ENCODE results near the gene EIF4G2.

Gene EIF4G2

DNA sequence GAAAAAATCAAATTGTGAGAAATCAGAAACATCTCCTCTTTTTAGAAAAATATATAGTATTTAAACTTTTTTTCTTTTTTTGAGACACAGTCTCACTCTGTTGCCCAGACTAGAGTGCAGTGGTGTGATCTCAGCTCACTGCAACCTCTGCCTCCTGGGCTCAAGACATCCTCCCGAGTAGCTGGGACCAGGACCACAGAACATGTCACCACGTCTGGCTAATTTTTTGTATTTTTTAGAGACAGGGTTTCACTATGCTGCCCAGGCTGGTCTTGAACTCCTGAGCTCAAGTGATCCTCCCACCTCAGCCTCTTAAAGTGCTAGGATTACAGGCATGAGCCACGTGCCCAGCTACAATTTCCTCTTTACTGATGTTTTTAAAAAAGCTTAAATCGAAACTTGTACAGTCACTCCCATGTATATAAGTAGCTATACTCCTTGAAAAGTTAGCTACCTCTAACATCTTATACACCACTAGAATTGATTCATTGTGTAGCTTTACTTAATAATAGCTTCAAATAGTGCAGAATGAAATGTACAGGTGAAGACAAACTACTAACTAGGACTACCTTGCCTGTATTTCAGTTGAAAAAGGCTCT is 10.3 kb downstream of the EIF4G2 start:
- no peak for DNase-seq (ENCODE audit: low read depth in 1 of 2, low spot score in 1 of 2)
- in situ Hi-C loops (cut with HindIII; ENCODE audit: low pct_unique_long_range_greater_than_20kb, low sequenced_read_pairs): no loop called here
- no peak for TF ChIP-seq JUND (IDR thresholded peaks at IDR 0.05; ENCODE audit: low read depth)

DNA sequence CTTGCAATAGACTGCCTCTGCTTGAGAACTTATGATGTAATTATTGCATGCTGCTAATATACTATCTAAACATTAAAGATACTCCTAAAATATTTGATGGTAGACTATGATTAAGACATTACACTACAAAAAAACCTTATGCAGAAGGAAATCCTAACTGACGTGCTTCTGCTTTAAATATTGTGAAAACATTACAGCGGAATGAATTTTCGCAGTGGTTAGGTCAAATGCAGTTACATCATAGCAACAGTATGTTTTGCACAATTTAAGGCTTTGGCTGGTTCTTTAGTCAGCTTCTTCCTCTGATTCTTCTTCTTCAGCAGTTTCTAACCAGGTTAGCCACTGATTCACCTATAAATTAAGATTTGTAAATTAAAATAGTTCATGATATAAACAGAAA is 11.2 kb downstream of the EIF4G2 start:
- DNase-seq (ENCODE audit: low read depth in 1 of 2, low spot score in 1 of 2): no peak
- in situ Hi-C loops (cut with HindIII; ENCODE audit: low pct_unique_long_range_greater_than_20kb, low sequenced_read_pairs): no loop called here
- TF ChIP-seq JUND (IDR thresholded peaks at IDR 0.05; ENCODE audit: low read depth): no peak

DNA sequence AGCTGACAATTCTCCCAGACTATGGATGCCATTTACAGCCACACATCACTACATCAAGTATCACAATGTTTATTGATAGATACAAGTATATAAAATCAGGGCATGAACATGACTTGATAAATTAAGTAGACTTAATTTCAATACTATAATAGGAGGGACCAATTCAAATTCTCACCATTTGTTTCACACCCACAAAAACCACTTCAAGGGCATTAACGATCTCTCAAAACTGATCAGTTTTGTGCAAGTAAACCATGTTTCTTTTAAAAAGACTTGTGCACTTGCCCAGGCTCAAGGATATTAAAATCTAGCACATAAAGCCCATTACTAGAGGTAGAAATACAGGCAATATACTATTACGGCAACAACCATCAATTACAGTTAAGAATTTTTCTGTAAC is 11.7 kb downstream of the EIF4G2 start:
- in situ Hi-C loops (cut with HindIII; ENCODE audit: low pct_unique_long_range_greater_than_20kb, low sequenced_read_pairs): no loop called here
- TF ChIP-seq JUND (IDR thresholded peaks at IDR 0.05; ENCODE audit: low read depth): no peak
- no peak for DNase-seq (ENCODE audit: low read depth in 1 of 2, low spot score in 1 of 2)

DNA sequence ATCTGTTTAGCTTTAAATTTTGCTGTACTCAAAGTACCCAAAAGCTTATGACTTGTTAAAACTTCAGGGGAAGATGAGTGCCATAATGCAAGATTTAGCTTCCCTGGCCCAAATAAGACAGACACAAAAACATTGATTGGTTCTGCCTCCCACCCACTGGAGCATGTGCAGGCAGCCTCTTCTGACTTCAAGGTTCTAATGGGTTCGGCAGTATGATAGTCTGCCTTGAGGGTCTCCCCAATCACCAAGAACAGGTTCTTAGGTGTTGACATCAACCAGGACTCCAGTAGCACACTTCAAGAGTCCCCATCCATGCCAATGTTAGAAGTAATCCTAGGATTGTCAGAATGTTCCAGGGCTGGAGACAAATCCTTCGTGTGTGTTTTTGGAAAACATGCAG is 12.5 kb downstream of the EIF4G2 start:
- no peak for DNase-seq (ENCODE audit: low read depth in 1 of 2, low spot score in 1 of 2)
- TF ChIP-seq JUND (IDR thresholded peaks at IDR 0.05; ENCODE audit: low read depth): no peak
- in situ Hi-C loops (cut with HindIII; ENCODE audit: low pct_unique_long_range_greater_than_20kb, low sequenced_read_pairs): no loop called here

DNA sequence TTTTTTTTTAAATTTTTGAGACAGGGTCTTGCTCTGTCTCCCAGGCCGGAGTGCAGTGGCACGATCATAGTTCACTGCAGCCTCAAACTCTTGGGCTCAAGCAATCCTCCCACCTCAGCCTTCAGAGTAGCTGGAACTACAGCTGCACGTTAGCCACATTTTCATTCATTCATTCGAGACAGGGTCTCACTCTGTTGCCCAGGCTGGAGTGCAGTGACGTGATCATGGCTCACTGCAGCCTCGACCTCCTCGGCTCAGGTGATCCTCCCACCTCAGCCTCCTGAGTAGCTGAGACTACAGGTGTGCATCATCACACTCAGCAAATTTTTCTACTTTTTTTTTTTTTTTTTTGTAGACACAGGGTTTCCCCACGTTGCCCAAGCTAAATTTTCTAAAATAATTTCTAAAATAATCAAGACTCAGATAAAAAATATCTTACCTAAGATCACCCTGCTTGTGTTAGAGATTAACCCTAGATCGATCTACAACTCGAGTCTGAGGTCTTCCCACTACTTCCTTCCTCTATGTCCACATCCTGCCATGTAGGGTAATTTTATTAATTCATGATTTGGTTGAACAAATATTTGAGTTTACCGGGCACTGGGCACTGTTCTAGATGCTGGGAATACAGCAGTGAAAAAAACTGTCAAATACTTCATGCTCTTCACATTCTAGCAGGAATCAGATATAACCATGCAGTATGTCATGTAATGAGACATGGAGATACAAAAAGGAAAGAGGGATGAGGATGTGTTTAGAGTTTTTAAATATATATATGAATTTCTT is 15.1 kb downstream of the EIF4G2 start:
- TF ChIP-seq JUND (IDR thresholded peaks at IDR 0.05; ENCODE audit: low read depth): no peak
- DNase-seq (ENCODE audit: low read depth in 1 of 2, low spot score in 1 of 2): no peak
- in situ Hi-C loops (cut with HindIII; ENCODE audit: low pct_unique_long_range_greater_than_20kb, low sequenced_read_pairs): no loop called here

DNA sequence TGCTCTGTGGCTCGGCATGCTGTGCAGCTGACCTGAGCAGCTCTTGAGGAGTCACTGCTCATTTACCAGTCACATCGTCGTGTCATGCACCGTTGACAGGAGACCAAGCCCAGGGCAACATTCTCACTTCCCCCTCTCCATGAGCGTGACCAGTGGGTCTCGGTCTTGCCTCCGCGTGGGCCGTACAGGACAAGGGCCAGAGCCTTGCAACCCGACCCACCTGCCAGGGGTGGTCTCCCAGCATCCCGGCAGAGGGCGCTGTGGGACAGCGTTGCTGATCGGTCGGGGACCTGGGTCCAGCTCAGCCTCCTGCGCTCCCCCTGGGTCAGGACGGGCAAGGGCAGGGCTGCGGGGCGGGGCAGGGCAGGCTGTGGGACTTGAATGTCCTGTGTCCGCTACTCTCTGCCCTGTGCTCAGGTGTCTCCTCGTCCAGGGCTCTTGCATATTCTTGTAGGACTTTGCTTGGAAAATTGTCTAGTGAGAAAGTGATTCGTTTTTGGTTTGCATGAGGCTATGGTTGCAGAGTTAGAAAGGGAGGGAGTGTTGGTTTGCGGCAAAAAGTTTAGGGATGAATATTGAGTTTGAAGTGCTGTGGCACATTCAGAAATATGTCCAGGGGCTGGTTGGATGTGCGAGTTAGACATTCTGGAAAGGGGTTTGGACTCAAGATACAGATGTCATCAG is 16.2 kb downstream of the EIF4G2 start:
- in situ Hi-C loops (cut with HindIII; ENCODE audit: low pct_unique_long_range_greater_than_20kb, low sequenced_read_pairs): no loop called here
- TF ChIP-seq JUND (IDR thresholded peaks at IDR 0.05; ENCODE audit: low read depth): no peak
- DNase-seq (ENCODE audit: low read depth in 1 of 2, low spot score in 1 of 2): peak; percentile 34 to 88

DNA sequence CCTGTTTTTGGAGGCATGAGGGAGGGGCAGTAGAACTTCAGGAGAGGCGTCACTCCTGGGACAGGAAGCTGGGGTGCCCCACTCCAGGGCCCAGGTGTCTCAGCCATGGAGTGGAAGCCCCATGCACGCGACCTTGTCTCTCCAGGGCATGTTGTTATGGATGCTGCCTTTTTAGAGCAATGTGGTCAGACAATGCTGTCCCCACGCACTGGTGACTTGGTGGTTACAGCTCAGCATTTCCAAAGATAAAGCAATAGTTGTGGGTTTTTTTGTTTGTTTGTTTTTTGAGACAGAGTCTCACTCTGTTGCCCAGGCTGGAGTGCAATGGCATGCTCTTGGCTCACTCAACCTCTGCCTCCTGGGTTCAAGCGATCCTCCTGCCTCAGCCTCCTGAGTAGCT is 22.3 kb downstream of the EIF4G2 start:
- no peak for DNase-seq (ENCODE audit: low read depth in 1 of 2, low spot score in 1 of 2)
- in situ Hi-C loops (cut with HindIII; ENCODE audit: low pct_unique_long_range_greater_than_20kb, low sequenced_read_pairs): no loop called here
- no peak for TF ChIP-seq JUND (IDR thresholded peaks at IDR 0.05; ENCODE audit: low read depth)

DNA sequence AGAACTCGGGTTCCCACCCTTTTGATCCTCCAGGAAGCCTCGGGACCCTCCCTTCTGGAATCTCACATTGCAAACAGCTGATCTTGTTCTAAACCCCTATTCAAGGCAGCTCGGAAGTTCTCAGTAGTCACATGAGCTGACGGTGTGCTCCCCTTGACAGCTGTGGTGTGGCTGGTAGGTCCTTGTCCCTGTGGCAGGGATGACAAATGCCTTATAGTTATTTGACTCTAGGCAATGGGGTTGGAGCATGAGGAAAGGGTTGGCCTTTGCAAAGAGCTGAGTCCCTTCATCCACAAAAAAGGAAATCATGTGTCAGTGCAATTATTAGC is 23.6 kb downstream of the EIF4G2 start:
- in situ Hi-C loops (cut with HindIII; ENCODE audit: low pct_unique_long_range_greater_than_20kb, low sequenced_read_pairs): no loop called here

DNA sequence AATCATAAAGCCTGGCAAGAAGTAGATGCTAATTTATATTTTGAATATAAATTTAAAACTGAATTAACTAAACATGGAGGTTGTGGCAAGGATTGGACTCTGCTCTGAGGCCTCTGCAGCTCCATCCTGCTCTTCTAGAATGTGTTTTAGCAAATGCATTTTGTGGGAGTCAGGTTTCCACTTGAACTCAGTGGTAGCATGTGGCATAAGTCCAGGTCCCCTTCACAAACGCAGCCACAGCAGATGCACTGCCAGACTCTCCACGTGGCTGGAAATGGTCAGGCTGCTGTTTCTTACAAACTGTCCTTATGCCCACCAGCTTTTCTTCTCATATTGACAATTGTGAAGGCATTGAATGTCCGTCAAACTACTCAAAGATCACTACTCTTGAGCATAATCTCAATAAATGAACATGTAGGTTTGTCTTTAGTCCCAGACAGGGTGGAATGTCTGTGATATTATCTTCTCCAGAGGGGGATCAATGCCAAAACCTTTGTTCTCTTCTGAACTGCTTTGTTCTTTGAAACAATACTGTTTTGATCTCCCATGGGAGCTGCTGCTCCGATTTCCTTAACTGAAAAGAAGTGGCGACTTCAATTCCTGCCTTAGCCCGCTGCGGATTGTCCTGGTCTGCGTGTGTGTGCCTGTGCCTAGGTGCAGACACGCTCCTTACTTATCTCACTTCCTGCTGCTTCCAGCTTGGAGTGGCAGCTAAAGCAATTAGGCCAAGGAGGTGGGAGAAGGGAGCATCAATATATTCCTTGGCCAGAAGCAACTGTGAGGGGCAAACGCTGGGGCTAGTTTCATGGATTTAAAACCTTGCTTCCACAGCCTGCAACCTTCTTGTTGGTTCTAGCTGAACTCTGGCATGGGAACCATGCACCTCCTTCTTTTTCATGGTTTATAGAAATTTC is 24.2 kb downstream of the EIF4G2 start:
- in situ Hi-C loops (cut with HindIII; ENCODE audit: low pct_unique_long_range_greater_than_20kb, low sequenced_read_pairs): no loop called here
- DNase-seq (ENCODE audit: low read depth in 1 of 2, low spot score in 1 of 2): no peak

More for the DNA sequence above, 23.6 kb downstream of the EIF4G2 start:
- no peak for TF ChIP-seq JUND (IDR thresholded peaks at IDR 0.05; ENCODE audit: low read depth)
- DNase-seq (ENCODE audit: low read depth in 1 of 2, low spot score in 1 of 2): no peak

DNA sequence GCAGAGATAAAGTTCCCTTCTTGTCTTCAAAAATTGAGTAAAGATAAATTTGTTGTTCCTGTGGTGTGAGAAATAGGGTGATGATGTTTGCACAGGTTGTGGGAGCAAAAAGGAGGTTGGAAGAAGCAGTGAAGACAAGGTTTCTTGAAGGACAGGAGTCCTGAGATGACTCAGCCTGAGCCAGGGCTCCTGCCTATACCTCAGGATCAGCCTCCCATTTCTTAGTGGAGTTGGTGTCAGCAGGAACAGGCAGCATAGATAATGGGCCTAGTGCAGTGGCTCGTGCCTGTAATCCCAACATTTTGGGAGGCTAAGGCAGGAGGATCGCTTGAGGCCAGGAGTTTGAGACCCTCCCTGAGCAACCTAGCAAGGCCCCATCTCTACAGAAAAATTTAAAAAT is 28.7 kb downstream of the EIF4G2 start:
- TF ChIP-seq JUND (IDR thresholded peaks at IDR 0.05; ENCODE audit: low read depth): no peak
- in situ Hi-C loops (cut with HindIII; ENCODE audit: low pct_unique_long_range_greater_than_20kb, low sequenced_read_pairs): no loop called here
- no peak for DNase-seq (ENCODE audit: low read depth in 1 of 2, low spot score in 1 of 2)

More for the DNA sequence above, 24.2 kb downstream of the EIF4G2 start:
- TF ChIP-seq JUND (IDR thresholded peaks at IDR 0.05; ENCODE audit: low read depth): no peak

DNA sequence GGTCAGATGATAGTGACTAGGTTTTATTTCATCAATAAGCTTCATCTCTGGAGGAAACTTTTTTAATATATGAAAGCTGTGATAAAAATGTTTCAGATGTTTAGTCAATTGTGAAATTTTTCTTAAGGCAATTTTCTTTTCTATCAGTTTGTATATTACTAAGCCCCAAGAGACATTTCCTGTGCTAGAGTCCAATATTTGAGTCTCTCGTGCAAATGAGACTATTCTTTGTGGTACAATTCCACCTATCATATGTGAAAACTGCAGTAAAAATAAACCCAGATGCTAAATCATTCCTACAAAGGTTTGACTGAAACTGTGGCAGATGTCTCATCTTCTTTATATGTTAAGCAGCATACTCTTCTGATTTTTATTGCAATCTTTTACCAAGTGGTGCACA is 29.6 kb downstream of the EIF4G2 start:
- TF ChIP-seq JUND (IDR thresholded peaks at IDR 0.05; ENCODE audit: low read depth): no peak
- in situ Hi-C loops (cut with HindIII; ENCODE audit: low pct_unique_long_range_greater_than_20kb, low sequenced_read_pairs): no loop called here
- no peak for DNase-seq (ENCODE audit: low read depth in 1 of 2, low spot score in 1 of 2)

DNA sequence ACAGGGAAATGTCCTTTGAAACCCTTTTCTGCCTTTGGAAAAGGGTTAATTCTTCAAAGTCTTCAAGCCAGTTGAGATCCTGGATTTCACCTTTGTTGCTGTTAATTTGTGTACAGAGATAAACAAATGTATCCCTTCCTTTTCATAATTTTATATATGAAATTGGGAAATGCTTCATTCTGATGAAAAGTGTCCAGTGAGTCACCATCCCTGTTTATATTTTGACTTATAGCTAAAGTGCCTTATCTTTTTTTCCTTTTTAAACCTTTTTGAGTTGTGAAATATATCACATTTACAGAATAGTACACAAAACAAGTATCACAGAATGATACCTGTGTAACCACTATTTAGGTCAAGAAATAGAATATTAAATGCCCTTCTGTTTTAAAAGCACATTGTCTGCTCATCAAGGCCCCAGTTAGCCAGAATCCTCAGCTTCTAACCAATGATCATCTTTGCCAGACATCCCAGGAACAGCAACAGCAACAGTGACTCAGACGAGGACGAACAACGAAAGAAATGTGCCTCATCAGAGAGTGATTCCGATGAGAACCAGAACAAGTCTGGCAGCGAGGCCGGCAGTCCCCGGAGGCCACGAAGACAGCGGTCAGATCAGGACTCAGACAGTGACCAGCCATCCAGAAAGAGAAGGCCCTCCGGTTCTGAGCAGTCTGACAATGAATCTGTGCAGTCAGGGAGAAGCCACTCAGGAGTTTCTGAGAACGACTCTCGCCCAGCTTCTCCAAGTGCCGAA is 30.3 kb downstream of the EIF4G2 start:
- TF ChIP-seq JUND (IDR thresholded peaks at IDR 0.05; ENCODE audit: low read depth): no peak
- in situ Hi-C loops (cut with HindIII; ENCODE audit: low pct_unique_long_range_greater_than_20kb, low sequenced_read_pairs): no loop called here
- no peak for DNase-seq (ENCODE audit: low read depth in 1 of 2, low spot score in 1 of 2)

Data from T47D (cell line).